ENCODE results near the gene KRT6B.

The KRT6B gene

GRCh38 chr12:52404951-52405350 is 47.0 kb downstream of the KRT6B start:
- Histone ChIP-seq H3K36me3 (ENCODE audit: insufficient read depth, low read depth, low read length) (no peaks in the 10 kb centered on the region), H3K4me1 (ENCODE audit: insufficient read depth, low read length) (peaks cover 3% of the 10 kb centered on the region; the same call in 1 of the 2 replicates), H3K27me3 (ENCODE audit: insufficient read depth, low read length) (no peaks in the 10 kb centered on the region), H3K27ac (ENCODE audit: low read length) (no peak overlapping the region), H3K9me3 (ENCODE audit: insufficient read depth, low read depth, low read length) (no peaks in the 10 kb centered on the region), H3K9ac (ENCODE audit: low read depth, low read length) (no peak overlapping the region), H3K4me3 (ENCODE audit: low read length) (no peak overlapping the region)

GRCh38 chr12:52403561-52403960 is 48.4 kb downstream of the KRT6B start:
- H3K27ac ChIP-seq (ENCODE audit: low read length): no peak overlapping the region
- no peaks in the 10 kb centered on the region for H3K27me3 ChIP-seq (ENCODE audit: insufficient read depth, low read length)

GRCh38 chr12:52402873-52403540 is 48.9 kb downstream of the KRT6B start:
- Histone ChIP-seq H3K27me3 (ENCODE audit: insufficient read depth, low read length) (no peaks in the 10 kb centered on the region), H3K36me3 (ENCODE audit: insufficient read depth, low read depth, low read length) (no peaks in the 10 kb centered on the region), H3K9me3 (ENCODE audit: insufficient read depth, low read depth, low read length) (no peaks in the 10 kb centered on the region), H3K9ac (ENCODE audit: low read depth, low read length) (no peak overlapping the region), H3K27ac (ENCODE audit: low read length) (no peak overlapping the region), H3K4me1 (ENCODE audit: insufficient read depth, low read length) (peaks cover 3% of the 10 kb centered on the region; the same call in 1 of the 2 replicates), H3K4me3 (ENCODE audit: low read length) (no peak overlapping the region)

More at GRCh38 chr12:52403561-52403960, 48.4 kb downstream of the KRT6B start:
- Histone ChIP-seq H3K4me3 (ENCODE audit: low read length) (no peak overlapping the region), H3K9me3 (ENCODE audit: insufficient read depth, low read depth, low read length) (no peaks in the 10 kb centered on the region), H3K4me1 (ENCODE audit: insufficient read depth, low read length) (peaks cover 3% of the 10 kb centered on the region; the same call in 1 of the 2 replicates), H3K9ac (ENCODE audit: low read depth, low read length) (no peak overlapping the region), H3K36me3 (ENCODE audit: insufficient read depth, low read depth, low read length) (no peaks in the 10 kb centered on the region)

GRCh38 chr12:52402377-52402776 is 49.6 kb downstream of the KRT6B start:
- Histone ChIP-seq H3K4me1 (ENCODE audit: insufficient read depth, low read length) (peaks cover 3% of the 10 kb centered on the region; the same call in 1 of the 2 replicates), H3K36me3 (ENCODE audit: insufficient read depth, low read depth, low read length) (no peaks in the 10 kb centered on the region), H3K27ac (ENCODE audit: low read length) (no peak overlapping the region), H3K27me3 (ENCODE audit: insufficient read depth, low read length) (no peaks in the 10 kb centered on the region), H3K9ac (ENCODE audit: low read depth, low read length) (no peak overlapping the region), H3K9me3 (ENCODE audit: insufficient read depth, low read depth, low read length) (no peaks in the 10 kb centered on the region), H3K4me3 (ENCODE audit: low read length) (no peak overlapping the region)

- Histone ChIP-seq H3K27me3 (ENCODE audit: insufficient read depth, low read length) (no peaks in the 10 kb centered on the region), H3K9ac (ENCODE audit: low read depth, low read length) (no peak overlapping the region), H3K36me3 (ENCODE audit: insufficient read depth, low read depth, low read length) (no peaks in the 10 kb centered on the region), H3K9me3 (ENCODE audit: insufficient read depth, low read depth, low read length) (no peaks in the 10 kb centered on the region), H3K4me3 (ENCODE audit: low read length) (no peak overlapping the region), H3K27ac (ENCODE audit: low read length) (no peak overlapping the region), H3K4me1 (ENCODE audit: insufficient read depth, low read length) (peaks cover 3% of the 10 kb centered on the region; the same call in 1 of the 2 replicates)
Measured at GRCh38 chr12:52401926-52402325, 50.0 kb downstream of the KRT6B start.

- Histone ChIP-seq H3K36me3 (ENCODE audit: insufficient read depth, low read depth, low read length) (no peaks in the 10 kb centered on the region), H3K27me3 (ENCODE audit: insufficient read depth, low read length) (no peaks in the 10 kb centered on the region), H3K9me3 (ENCODE audit: insufficient read depth, low read depth, low read length) (no peaks in the 10 kb centered on the region), H3K4me3 (ENCODE audit: low read length) (no peak overlapping the region), H3K9ac (ENCODE audit: low read depth, low read length) (no peak overlapping the region), H3K27ac (ENCODE audit: low read length) (no peak overlapping the region), H3K4me1 (ENCODE audit: insufficient read depth, low read length) (peaks cover 3% of the 10 kb centered on the region; the same call in 1 of the 2 replicates)
Measured at GRCh38 chr12:52401526-52401925, 50.4 kb downstream of the KRT6B start.

- no peak overlapping the region for H3K4me3 ChIP-seq (ENCODE audit: low read length)
- no peaks in the 10 kb centered on the region for H3K27me3 ChIP-seq (ENCODE audit: insufficient read depth, low read length)
- H3K9ac ChIP-seq (ENCODE audit: low read depth, low read length): no peak overlapping the region
- no peak overlapping the region for H3K27ac ChIP-seq (ENCODE audit: low read length)
- no peaks in the 10 kb centered on the region for H3K9me3 ChIP-seq (ENCODE audit: insufficient read depth, low read depth, low read length)
- H3K36me3 ChIP-seq (ENCODE audit: insufficient read depth, low read depth, low read length): no peaks in the 10 kb centered on the region
- H3K4me1 ChIP-seq (ENCODE audit: insufficient read depth, low read length): peaks cover 3% of the 10 kb centered on the region; the same call in 1 of the 2 replicates
Measured at GRCh38 chr12:52400906-52401305, 51.0 kb downstream of the KRT6B start.

- H3K27me3 ChIP-seq (ENCODE audit: insufficient read depth, low read length): peaks cover 5% of the 10 kb centered on the region
Measured at GRCh38 chr12:52399756-52400155, 52.2 kb downstream of the KRT6B start.

GRCh38 chr12:52398176-52398575 is 53.8 kb downstream of the KRT6B start:
- H3K4me1 ChIP-seq (ENCODE audit: insufficient read depth, low read length): peaks cover 3% of the 10 kb centered on the region; the same call in 1 of the 2 replicates
- H3K4me3 ChIP-seq (ENCODE audit: low read length): no peak overlapping the region
- no peaks in the 10 kb centered on the region for H3K9me3 ChIP-seq (ENCODE audit: insufficient read depth, low read depth, low read length)
- peaks cover 5% of the 10 kb centered on the region for H3K27me3 ChIP-seq (ENCODE audit: insufficient read depth, low read length)
- H3K36me3 ChIP-seq (ENCODE audit: insufficient read depth, low read depth, low read length): no peaks in the 10 kb centered on the region
- no peak overlapping the region for H3K9ac ChIP-seq (ENCODE audit: low read depth, low read length)
- H3K27ac ChIP-seq (ENCODE audit: low read length): no peak overlapping the region

More at GRCh38 chr12:52399756-52400155, 52.2 kb downstream of the KRT6B start:
- Histone ChIP-seq H3K4me3 (ENCODE audit: low read length) (no peak overlapping the region), H3K27ac (ENCODE audit: low read length) (no peak overlapping the region), H3K4me1 (ENCODE audit: insufficient read depth, low read length) (peaks cover 3% of the 10 kb centered on the region; the same call in 1 of the 2 replicates), H3K9ac (ENCODE audit: low read depth, low read length) (no peak overlapping the region), H3K36me3 (ENCODE audit: insufficient read depth, low read depth, low read length) (no peaks in the 10 kb centered on the region), H3K9me3 (ENCODE audit: insufficient read depth, low read depth, low read length) (no peaks in the 10 kb centered on the region)

GRCh38 chr12:52396656-52397055 is 55.3 kb downstream of the KRT6B start:
- Histone ChIP-seq H3K36me3 (ENCODE audit: insufficient read depth, low read depth, low read length) (no peaks in the 10 kb centered on the region), H3K4me1 (ENCODE audit: insufficient read depth, low read length) (no peaks in the 10 kb centered on the region), H3K27ac (ENCODE audit: low read length) (no peak overlapping the region), H3K9me3 (ENCODE audit: insufficient read depth, low read depth, low read length) (no peaks in the 10 kb centered on the region), H3K27me3 (ENCODE audit: insufficient read depth, low read length) (peaks cover 5% of the 10 kb centered on the region), H3K9ac (ENCODE audit: low read depth, low read length) (no peak overlapping the region), H3K4me3 (ENCODE audit: low read length) (no peak overlapping the region)

Data from iPS-20b (cell line).